Jurkat, Clone E6-1 (cell line): ENCODE results near the gene ZNF621. TPM values are rescaled to one million over a fixed set of nuclear protein-coding genes. Genes with fewer than 3 reads are reported as not detected.

Source experiments
- DNase-seq: peaks from one replicate; pipeline ENCODE4 v3.0.0-alpha.2; 2011; ENCODE audit warnings: low read depth, low spot score
- H3K4me3 ChIP-seq: 2 replicates; pipeline ENCODE4 v1.5.1; 2011; ENCODE audit warnings: mild to moderate bottlenecking, low read length, control low read depth, moderate library complexity
- polyA plus RNA-seq: library from polyadenylated mRNA; unstranded; fragments of >200 nt; gene quantifications from one replicate; pipeline ENCODE4 v1.2.1, GENCODE V29; 2012; ENCODE audit warnings: missing spikeins; ENCODE audit not compliant: insufficient read length, insufficient read depth

Gene ZNF621
- polyA plus RNA-seq, result 3.5 TPM

- H3K4me3 ChIP-seq, result peak within 1 kb of the TSS; percentile 61
- peak; percentile 18 for DNase-seq
Observed at GRCh38 chr3:40524568-40525285, at the start of gene ZNF621. Gene ZNF621 (plus strand): TSS chr3:40524960. CDS start chr3:40525841, 881 bp downstream.

- no peak for DNase-seq
- H3K4me3 ChIP-seq, result no peak within 1 kb of the TSS
Observed at GRCh38 chr3:40476478-40477470, 48.0 kb upstream of the ZNF621 start, which contains the start of gene ZNF619. Gene ZNF619 (plus strand): TSS chr3:40477122. CDS start chr3:40477980, 858 bp downstream.

- no peak overlapping the region for H3K4me3 ChIP-seq
Observed at GRCh38 chr3:40477666-40478065, 47.1 kb upstream of the ZNF621 start.

GRCh38 chr3:40487172-40487571, 37.6 kb upstream of the ZNF621 start:
- DNase-seq, result no peak

More at GRCh38 chr3:40477666-40478065, 47.1 kb upstream of the ZNF621 start:
- DNase-seq, result no peak

GRCh38 chr3:40490916-40491315, 33.8 kb upstream of the ZNF621 start:
- DNase-seq, result no peak

More at GRCh38 chr3:40487172-40487571, 37.6 kb upstream of the ZNF621 start:
- no peak overlapping the region for H3K4me3 ChIP-seq

GRCh38 chr3:40494698-40495097, 30.1 kb upstream of the ZNF621 start:
- H3K4me3 ChIP-seq, result no peak overlapping the region
- no peak for DNase-seq

More at GRCh38 chr3:40490916-40491315, 33.8 kb upstream of the ZNF621 start:
- H3K4me3 ChIP-seq, result no peak overlapping the region

- no peak overlapping the region for H3K4me3 ChIP-seq
- no peak for DNase-seq
Observed at GRCh38 chr3:40497288-40497687, 27.5 kb upstream of the ZNF621 start.

GRCh38 chr3:40499952-40500351, 24.8 kb upstream of the ZNF621 start:
- DNase-seq, result no peak
- no peak overlapping the region for H3K4me3 ChIP-seq

GRCh38 chr3:40502034-40502433, 22.7 kb upstream of the ZNF621 start:
- no peak overlapping the region for H3K4me3 ChIP-seq
- no peak for DNase-seq

GRCh38 chr3:40504636-40505430, 19.9 kb upstream of the ZNF621 start:
- no peak for DNase-seq
- no peak overlapping the region for H3K4me3 ChIP-seq

- H3K4me3 ChIP-seq, result no peak within 1 kb of the TSS
- DNase-seq, result no peak
Observed at GRCh38 chr3:40505599-40506462, 18.9 kb upstream of the ZNF621 start, which contains the start of gene ZNF620. Gene ZNF620 (plus strand): TSS chr3:40506039. CDS start chr3:40506353, 314 bp downstream.

- no peak overlapping the region for H3K4me3 ChIP-seq
- no peak for DNase-seq
Observed at GRCh38 chr3:40511031-40511718, 13.6 kb upstream of the ZNF621 start.

GRCh38 chr3:40516201-40516600, 8.6 kb upstream of the ZNF621 start:
- no peak for DNase-seq
- no peak overlapping the region for H3K4me3 ChIP-seq

- H3K4me3 ChIP-seq, result no peak overlapping the region
- no peak for DNase-seq
Observed at GRCh38 chr3:40518067-40518466, 6.7 kb upstream of the ZNF621 start.

GRCh38 chr3:40518848-40519247, 5.9 kb upstream of the ZNF621 start:
- H3K4me3 ChIP-seq, result no peak overlapping the region
- no peak for DNase-seq

- no peak overlapping the region for H3K4me3 ChIP-seq
Observed at GRCh38 chr3:40521254-40521653, 3.5 kb upstream of the ZNF621 start.

GRCh38 chr3:40523781-40524180, 979 bp upstream of the ZNF621 start:
- no peak for DNase-seq
- no peak overlapping the region for H3K4me3 ChIP-seq

More at GRCh38 chr3:40521254-40521653, 3.5 kb upstream of the ZNF621 start:
- DNase-seq, result no peak
